K562 (cell line): ENCODE results near the gene LUC7L. TPM values are rescaled to one million over a fixed set of nuclear protein-coding genes. Genes with fewer than 3 reads are reported as not detected.
"Not testable (repeated sequence)": the region's sequence is repeated elsewhere in the genome, so short reads cannot be mapped to it uniquely, and the experiment has no call there.

Experiments
- ATAC-seq: fragments of 200-7000 bp; cut with Tn5 transposase; 3 replicates; pipeline ENCODE4 v1.9.1; 2020; ENCODE audit warnings: moderate library complexity
- BruUV-seq: library from RNA; stranded (reverse); fragments of 400-500 nt; replicated peaks from 2 replicates; lab custom pipeline; 2021; lab: Mats Ljungman, UMichigan
- CTCF ChIA-PET: fragments of 300-600 bp; formaldehyde crosslinking; extraction: SDS; loops from one replicate; lab custom pipeline; 2021; ENCODE audit warnings: low intra/inter-chr PET ratio; lab: Yijun Ruan, JAX
- POLR2A ChIA-PET: fragments of 300-600, 350-650 bp; sonication (Branson Sonifier 250); formaldehyde crosslinking; extraction: SDS; loops from one replicate; lab custom pipeline; 2021; ENCODE audit warnings: antibody characterized with exemption, inconsistent platforms; lab: Yijun Ruan, JAX
- DNase-seq, 4 experiments: peaks; one replicate each; pipeline versions ENCODE4 v3.0.0 to v3.0.0-alpha.2; 2011 to 2018; ENCODE audit warnings: low spot score in 3 of 4, mixed read lengths in 3 of 4; ENCODE audit errors: extremely low read depth in 1 of 4
- FAIRE-seq: peaks from 2 replicates; lab custom pipeline; 2011; peaks lifted over from hg19 to GRCh38; lab: Jason Lieb, UNC
- H2AFZ ChIP-seq: 2 replicates; pipeline ENCODE4 v1.6.0; 2011; ENCODE audit warnings: low read depth, low read length, control low read depth, inconsistent platforms
- H3K27ac ChIP-seq: fragments of 200-600 bp; 3 replicates; pipeline ENCODE4 v1.8.0; 2011; ENCODE audit warnings: low read depth, mild to moderate bottlenecking, control low read depth, inconsistent platforms, low read length, moderate library complexity, mixed read lengths; ENCODE audit errors: extremely low read depth
- H3K27me3 ChIP-seq, 2 experiments: fragments of 300-600 bp in 1 of 2; 2 replicates in 1 of 2; 3 replicates in 1 of 2; pipeline versions ENCODE4 v1.6.0 to v1.8.0; 2011; ENCODE audit warnings: inconsistent platforms in 2 of 2, low read length in 2 of 2, mild to moderate bottlenecking in 1 of 2, mixed read lengths in 1 of 2, moderate library complexity in 1 of 2; ENCODE audit not compliant: control insufficient read depth in 2 of 2, insufficient read depth in 2 of 2
- H3K36me3 ChIP-seq: fragments of 300-600 bp; 3 replicates; pipeline ENCODE4 v1.8.0; 2011; ENCODE audit warnings: mild to moderate bottlenecking, low read length, inconsistent platforms; ENCODE audit not compliant: control insufficient read depth, insufficient read depth
- H3K4me1 ChIP-seq, 2 experiments: fragments of 200-600 bp in 1 of 2; replicated peaks in 1 of 2; 2 replicates in 1 of 2; 3 replicates in 1 of 2; pipeline versions ENCODE4 v1.5.1 to v1.8.0; 2011; ENCODE audit warnings: inconsistent platforms in 2 of 2, low read length in 2 of 2, mild to moderate bottlenecking in 1 of 2, mixed read lengths in 1 of 2, moderate library complexity in 1 of 2; ENCODE audit not compliant: control insufficient read depth in 2 of 2, insufficient read depth in 2 of 2
- H3K4me2 ChIP-seq: 2 replicates; pipeline ENCODE4 v1.6.1; 2011; ENCODE audit warnings: low read length, control low read depth, inconsistent platforms, mixed read lengths; ENCODE audit not compliant: insufficient read depth
- H3K4me3 ChIP-seq: fragments of 200-600 bp; sonication (generic), shearing (Covaris generic); 2 replicates; pipeline ENCODE4 v1.5.1; 2016; ENCODE audit warnings: control low read depth, inconsistent platforms
- H3K79me2 ChIP-seq: fragments of 200-600 bp; 3 replicates; pipeline ENCODE4 v1.8.0; 2011; ENCODE audit warnings: low read length, inconsistent platforms; ENCODE audit not compliant: control insufficient read depth, insufficient read depth
- H3K9ac ChIP-seq, 2 experiments: 2 replicates each; pipeline versions ENCODE4 v1.6.0 to v1.6.1; 2011; ENCODE audit warnings: low read depth in 2 of 2, low read length in 2 of 2, control low read depth in 1 of 2, inconsistent platforms in 1 of 2, mild to moderate bottlenecking in 1 of 2, mixed read lengths in 1 of 2; ENCODE audit not compliant: insufficient read depth in 1 of 2
- H3K9me1 ChIP-seq: one replicate; pipeline ENCODE4 v1.6.0; 2011; ENCODE audit warnings: inconsistent platforms, mild to moderate bottlenecking, low read length, moderate library complexity; ENCODE audit not compliant: control insufficient read depth, insufficient read depth
- H3K9me3 ChIP-seq: replicated peaks from 2 replicates; pipeline ENCODE4 v1.5.1; 2011; ENCODE audit warnings: low read depth, low read length, inconsistent platforms; ENCODE audit not compliant: control insufficient read depth, insufficient read depth
- H4K20me1 ChIP-seq: replicated peaks from 2 replicates; pipeline ENCODE4 v1.6.1; 2011; ENCODE audit warnings: low read length, inconsistent platforms, mixed read lengths; ENCODE audit not compliant: control insufficient read depth, insufficient read depth
- CBFA2T3 ChIP-seq: fragments of 450-650 bp; IDR thresholded peaks from 2 replicates; pipeline ENCODE4 v1.6.1; 2017
- DMBX1 ChIP-seq: fragments of 250-450 bp; sonication (Bioruptor Pico); IDR thresholded peaks from 2 replicates; pipeline ENCODE4 v1.8.0; 2022; ENCODE audit warnings: inconsistent platforms, mild to moderate bottlenecking, moderate library complexity, borderline replicate concordance
- DPF2 ChIP-seq: fragments of 450-650 bp; IDR thresholded peaks from 2 replicates; pipeline ENCODE4 v1.6.1; 2016
- FOXK2 ChIP-seq, 2 experiments: fragments of 450-650 bp; IDR thresholded peaks in 1 of 2; conservative IDR thresholded peaks in 1 of 2; 2 replicates each; pipeline ENCODE4 v1.6.1; 2016; ENCODE audit warnings: low read depth in 2 of 2, mild to moderate bottlenecking in 1 of 2
- HDAC1 ChIP-seq, 2 experiments: fragments of 450-650 bp; IDR thresholded peaks; 2 replicates each; pipeline ENCODE4 v1.6.1; 2016 to 2017; ENCODE audit warnings: inconsistent platforms in 1 of 2, mild to moderate bottlenecking in 1 of 2, moderate library complexity in 1 of 2
- SMARCA4 ChIP-seq: fragments of 450-650 bp; IDR thresholded peaks from 2 replicates; pipeline ENCODE4 v1.6.1; 2016
- SOX6 ChIP-seq: fragments of 450-650 bp; IDR thresholded peaks from 2 replicates; pipeline ENCODE4 v1.6.1; 2014; ENCODE audit warnings: mild to moderate bottlenecking
- TAL1 ChIP-seq: fragments of 450-650 bp; IDR thresholded peaks from 2 replicates; pipeline ENCODE4 v1.6.1; 2016; ENCODE audit warnings: mild to moderate bottlenecking
- WGBS: fragments of 100-300 bp; shearing (Covaris generic); methylation state at CpG from one replicate; pipeline ENCODE4 v1.1.6; 2016; ENCODE audit warnings: low coverage, mixed read lengths; ENCODE audit not compliant: insufficient coverage; ENCODE audit errors: missing lambda C conversion rate; 5-methylcytosine and 5-hydroxymethylcytosine counted together
- in situ Hi-C: fragments of 300-500 bp; cut with MboI; formaldehyde crosslinking; loops from 4 replicates; pipeline ENCODE4 v1.15.0; 2018; ENCODE audit warnings: inconsistent platforms, mixed read lengths
- intact Hi-C: fragments of 100-400 bp; cut with micrococcal nuclease; formaldehyde crosslinking; loops from 2 replicates; pipeline ENCODE4 v1.14.2; 2022
- polyA plus RNA-seq, 8 experiments: library from polyadenylated mRNA; depleted of rRNA in 4 of 8; stranded (reverse) in 5 of 8; unstranded in 3 of 8; fragments of >200 nt; fragmentation: Nextera tagmentation in 2 of 8; fragmentation: Illumina TruSeq in 1 of 8; extraction: Ambion mirVana in 2 of 8; extraction: Trizol in 1 of 8; gene quantifications; 2 replicates each; pipeline versions ENCODE4 v1.2.1 to v1.2.3, GENCODE V29; 2011 to 2014; ENCODE audit warnings: inconsistent platforms in 1 of 8, missing spikeins in 1 of 8
- total RNA-seq, 7 experiments: library from RNA; depleted of rRNA in 6 of 7; stranded (reverse); fragments of >200 nt in 6 of 7; fragmentation: Illumina TruSeq in 2 of 7; extraction: Trizol in 2 of 7; gene quantifications; 2 replicates each; pipeline versions ENCODE4 v1.2.1 to v1.2.3, GENCODE V29; 2011 to 2021; ENCODE audit warnings: low replicate concordance in 1 of 7
- TF ChIP-seq, protein P1 (sequence below): sonication (generic); formaldehyde crosslinking; IDR thresholded peaks from 2 replicates; pipeline ENCODE4 v1.8.0; 2022; ENCODE audit warnings: mild to moderate bottlenecking, missing genetic modification reagents, borderline replicate concordance
- TF ChIP-seq, protein P2 (sequence below), 2 experiments: fragments of 450-650 bp in 1 of 2; sonication (generic) in 1 of 2; formaldehyde crosslinking in 1 of 2; IDR thresholded peaks; 2 replicates each; pipeline versions ENCODE4 v1.7.1 to v1.9.0; 2016 to 2022; ENCODE audit warnings: inconsistent platforms in 1 of 2, mild to moderate bottlenecking in 1 of 2, missing genetic modification reagents in 1 of 2

The LUC7L gene
- total and polyA plus RNA-seq, 9 of the 15 experiments (the other 6 are each of a cell fraction or from before 2014, with no cell fraction given) = 1.7 to 93.3 (median 59.5) TPM

DNA sequence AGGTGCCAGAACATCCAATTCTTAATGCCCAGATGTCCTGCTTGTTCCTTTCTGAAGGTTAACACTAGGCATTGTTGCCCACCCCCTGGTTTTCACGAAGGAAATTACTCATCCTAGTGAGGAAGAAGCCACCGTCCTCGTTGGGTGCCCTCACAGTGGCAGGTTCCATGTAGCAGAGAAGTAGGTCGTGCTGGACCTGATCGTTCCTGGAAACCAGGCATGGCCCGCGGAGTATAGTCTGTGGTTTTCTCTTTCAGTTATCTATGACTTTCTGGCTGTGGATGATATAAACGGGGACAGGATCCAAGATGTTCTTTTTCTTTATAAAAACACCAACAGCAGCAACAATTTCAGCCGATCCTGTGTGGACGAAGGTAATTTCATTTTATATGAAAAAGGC lies 30.0 kb upstream of the LUC7L start (continued):
- TF ChIP-seq, protein P1, sequence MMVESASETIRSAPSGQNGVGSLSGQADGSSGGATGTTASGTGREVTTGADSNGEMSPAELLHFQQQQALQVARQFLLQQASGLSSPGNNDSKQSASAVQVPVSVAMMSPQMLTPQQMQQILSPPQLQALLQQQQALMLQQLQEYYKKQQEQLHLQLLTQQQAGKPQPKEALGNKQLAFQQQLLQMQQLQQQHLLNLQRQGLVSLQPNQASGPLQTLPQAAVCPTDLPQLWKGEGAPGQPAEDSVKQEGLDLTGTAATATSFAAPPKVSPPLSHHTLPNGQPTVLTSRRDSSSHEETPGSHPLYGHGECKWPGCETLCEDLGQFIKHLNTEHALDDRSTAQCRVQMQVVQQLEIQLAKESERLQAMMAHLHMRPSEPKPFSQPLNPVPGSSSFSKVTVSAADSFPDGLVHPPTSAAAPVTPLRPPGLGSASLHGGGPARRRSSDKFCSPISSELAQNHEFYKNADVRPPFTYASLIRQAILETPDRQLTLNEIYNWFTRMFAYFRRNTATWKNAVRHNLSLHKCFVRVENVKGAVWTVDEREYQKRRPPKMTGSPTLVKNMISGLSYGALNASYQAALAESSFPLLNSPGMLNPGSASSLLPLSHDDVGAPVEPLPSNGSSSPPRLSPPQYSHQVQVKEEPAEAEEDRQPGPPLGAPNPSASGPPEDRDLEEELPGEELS (CRISPR knock-in tag) = no peak
- TF ChIP-seq, all 486 proteins: peak for 8

DNA sequence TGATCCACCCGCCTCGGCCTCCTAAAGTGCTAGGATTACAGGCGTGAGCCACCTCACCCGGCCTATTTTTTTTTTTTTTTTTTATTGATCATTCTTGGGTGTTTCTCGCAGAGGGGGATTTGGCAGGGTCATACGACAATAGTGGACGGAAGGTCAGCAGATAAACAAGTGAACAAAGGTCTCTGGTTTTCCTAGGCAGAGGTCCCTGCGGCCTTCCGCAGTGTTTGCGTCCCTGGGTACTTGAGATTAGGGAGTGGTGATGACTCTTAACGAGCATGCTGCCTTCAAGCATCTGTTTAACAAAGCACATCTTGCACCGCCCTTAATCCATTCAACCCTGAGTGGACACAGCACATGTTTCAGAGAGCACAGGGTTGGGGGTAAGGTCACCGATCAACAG lies 28.8 kb upstream of the LUC7L start:
- H2AFZ ChIP-seq, H3K9me1 ChIP-seq, H3K27me3 ChIP-seq, BruUV-seq, H3K9me3 ChIP-seq, H3K79me2 ChIP-seq, intact Hi-C loops, DNase-seq, CTCF ChIA-PET, H3K4me3 ChIP-seq, H3K9ac ChIP-seq, FAIRE-seq, H3K4me2 ChIP-seq, in situ Hi-C loops, H4K20me1 ChIP-seq: not testable (repeated sequence)
- WGBS = 26% methylated on average over 7 of the region's 13 CpGs
- peak; percentile 55 for ATAC-seq
- H3K27ac ChIP-seq = peak overlapping the region; percentile 55; the same call in 1 of the 3 replicates
- POLR2A ChIA-PET = interaction anchor here (1.0 kb wide), 1 partner anchor 23 kb away, joined by 3 read pairs; no protein-coding TSS in a partner anchor
- H3K4me1 ChIP-seq = peaks cover 17 to 53% of the 10 kb centered on the region in 2 experiments
- peaks cover 34% of the 10 kb centered on the region; the same call in 2 of the 3 replicates for H3K36me3 ChIP-seq
- 0 out of 4 replicates have a peak, but pooled peaks of 1 of the 2 experiments have one; percentile 10 for TF ChIP-seq HDAC1 (IDR thresholded peaks at IDR 0.05)
- peak; percentile 81 for TF ChIP-seq CBFA2T3
- TF ChIP-seq, protein P2, sequence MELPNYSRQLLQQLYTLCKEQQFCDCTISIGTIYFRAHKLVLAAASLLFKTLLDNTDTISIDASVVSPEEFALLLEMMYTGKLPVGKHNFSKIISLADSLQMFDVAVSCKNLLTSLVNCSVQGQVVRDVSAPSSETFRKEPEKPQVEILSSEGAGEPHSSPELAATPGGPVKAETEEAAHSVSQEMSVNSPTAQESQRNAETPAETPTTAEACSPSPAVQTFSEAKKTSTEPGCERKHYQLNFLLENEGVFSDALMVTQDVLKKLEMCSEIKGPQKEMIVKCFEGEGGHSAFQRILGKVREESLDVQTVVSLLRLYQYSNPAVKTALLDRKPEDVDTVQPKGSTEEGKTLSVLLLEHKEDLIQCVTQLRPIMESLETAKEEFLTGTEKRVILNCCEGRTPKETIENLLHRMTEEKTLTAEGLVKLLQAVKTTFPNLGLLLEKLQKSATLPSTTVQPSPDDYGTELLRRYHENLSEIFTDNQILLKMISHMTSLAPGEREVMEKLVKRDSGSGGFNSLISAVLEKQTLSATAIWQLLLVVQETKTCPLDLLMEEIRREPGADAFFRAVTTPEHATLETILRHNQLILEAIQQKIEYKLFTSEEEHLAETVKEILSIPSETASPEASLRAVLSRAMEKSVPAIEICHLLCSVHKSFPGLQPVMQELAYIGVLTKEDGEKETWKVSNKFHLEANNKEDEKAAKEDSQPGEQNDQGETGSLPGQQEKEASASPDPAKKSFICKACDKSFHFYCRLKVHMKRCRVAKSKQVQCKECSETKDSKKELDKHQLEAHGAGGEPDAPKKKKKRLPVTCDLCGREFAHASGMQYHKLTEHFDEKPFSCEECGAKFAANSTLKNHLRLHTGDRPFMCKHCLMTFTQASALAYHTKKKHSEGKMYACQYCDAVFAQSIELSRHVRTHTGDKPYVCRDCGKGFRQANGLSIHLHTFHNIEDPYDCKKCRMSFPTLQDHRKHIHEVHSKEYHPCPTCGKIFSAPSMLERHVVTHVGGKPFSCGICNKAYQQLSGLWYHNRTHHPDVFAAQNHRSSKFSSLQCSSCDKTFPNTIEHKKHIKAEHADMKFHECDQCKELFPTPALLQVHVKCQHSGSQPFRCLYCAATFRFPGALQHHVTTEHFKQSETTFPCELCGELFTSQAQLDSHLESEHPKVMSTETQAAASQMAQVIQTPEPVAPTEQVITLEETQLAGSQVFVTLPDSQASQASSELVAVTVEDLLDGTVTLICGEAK (IDR thresholded peaks at IDR 0.05) = 0 out of 2 replicates have a peak, but pooled peaks have one; percentile 28
- TF ChIP-seq, protein P2 (CRISPR knock-in tag; IDR thresholded peaks at IDR 0.05) = not testable (repeated sequence)
- TF ChIP-seq SOX6 = peak; percentile 73
- TF ChIP-seq TAL1 = peak; percentile 36; the same call in 1 of the 2 replicates
- peak; percentile 48; the same call in 1 of the 2 replicates for TF ChIP-seq SMARCA4
- peak; percentile 73 for TF ChIP-seq DPF2
- 0 out of 2 replicates have a peak, but pooled peaks have one; percentile 25 for TF ChIP-seq DMBX1 (CRISPR knock-in tag)
- peak; percentile 20 to 42; a peak in 1 of 4 replicates for TF ChIP-seq FOXK2 (conservative IDR thresholded peaks at IDR 0.05 in 1 of 2, IDR thresholded peaks at IDR 0.05 in 1 of 2; ENCODE audit: low read depth in 2 of 2)
